Measurements from ENCODE around the gene SLC12A8. TPM values are rescaled to one million over a fixed set of nuclear protein-coding genes. Genes with fewer than 3 reads are reported as not detected.

SLC12A8 gene
- total and polyA plus RNA-seq, 2 donors from 2014 or later: 5.4 to 29.1 TPM

GRCh38 chr3:125080077-125080476 is 132.5 kb downstream of the SLC12A8 start:
- Histone ChIP-seq H3K36me3 (ENCODE audit: control insufficient read depth in 2 of 3, insufficient read depth in 3 of 3, low read length in 3 of 3) (no peaks in the 10 kb centered on the region), H3K27me3 (ENCODE audit: control insufficient read depth, insufficient read depth, low read length) (no peaks in the 10 kb centered on the region), H3K27ac (ENCODE audit: low read depth in 2 of 2, low read length in 2 of 2) (no peak overlapping the region), H3K4me3 (ENCODE audit: low read length in 3 of 3) (no peak overlapping the region), H3K9ac (ENCODE audit: low read length in 3 of 3) (no peak overlapping the region), H3K9me3 (ENCODE audit: control insufficient read depth in 2 of 3, insufficient read depth in 1 of 3, low read length in 3 of 3) (no peaks in the 10 kb centered on the region), H3K4me1 (ENCODE audit: control insufficient read depth in 2 of 3, insufficient read depth in 2 of 3, low read depth in 1 of 3, low read length in 3 of 3) (no peaks in the 10 kb centered on the region)
- no peak for TF ChIP-seq CTCF (IDR thresholded peaks at IDR 0.05; ENCODE audit: borderline replicate concordance, extremely low read depth, insufficient read depth)
- intact Hi-C loops (cut with DNase I): no loop called here
- no peak for FAIRE-seq
- no peak for DNase-seq

GRCh38 chr3:125079675-125080045 is 132.9 kb downstream of the SLC12A8 start:
- TF ChIP-seq CTCF (IDR thresholded peaks at IDR 0.05; ENCODE audit: borderline replicate concordance, extremely low read depth, insufficient read depth): no peak
- Histone ChIP-seq H3K27ac (ENCODE audit: low read depth in 2 of 2, low read length in 2 of 2) (no peak overlapping the region), H3K36me3 (ENCODE audit: control insufficient read depth in 2 of 3, insufficient read depth in 3 of 3, low read length in 3 of 3) (no peaks in the 10 kb centered on the region), H3K9ac (ENCODE audit: low read length in 3 of 3) (no peak overlapping the region), H3K9me3 (ENCODE audit: control insufficient read depth in 2 of 3, insufficient read depth in 1 of 3, low read length in 3 of 3) (no peaks in the 10 kb centered on the region), H3K27me3 (ENCODE audit: control insufficient read depth, insufficient read depth, low read length) (no peaks in the 10 kb centered on the region), H3K4me3 (ENCODE audit: low read length in 3 of 3) (no peak overlapping the region), H3K4me1 (ENCODE audit: control insufficient read depth in 2 of 3, insufficient read depth in 2 of 3, low read depth in 1 of 3, low read length in 3 of 3) (no peaks in the 10 kb centered on the region)
- FAIRE-seq (no peak), DNase-seq (no peak)
- intact Hi-C loops (cut with DNase I): no loop called here

- Histone ChIP-seq H3K27me3 (ENCODE audit: control insufficient read depth, insufficient read depth, low read length) (no peaks in the 10 kb centered on the region), H3K9me3 (ENCODE audit: control insufficient read depth in 2 of 3, insufficient read depth in 1 of 3, low read length in 3 of 3) (no peaks in the 10 kb centered on the region), H3K36me3 (ENCODE audit: control insufficient read depth in 2 of 3, insufficient read depth in 3 of 3, low read length in 3 of 3) (no peaks in the 10 kb centered on the region), H3K4me3 (ENCODE audit: low read length in 3 of 3) (no peak overlapping the region), H3K4me1 (ENCODE audit: control insufficient read depth in 2 of 3, insufficient read depth in 2 of 3, low read depth in 1 of 3, low read length in 3 of 3) (no peaks in the 10 kb centered on the region), H3K9ac (ENCODE audit: low read length in 3 of 3) (no peak overlapping the region), H3K27ac (ENCODE audit: low read depth in 2 of 2, low read length in 2 of 2) (no peak overlapping the region)
- intact Hi-C loops (cut with DNase I): no loop called here
- FAIRE-seq (no peak), DNase-seq (no peak)
- TF ChIP-seq CTCF (IDR thresholded peaks at IDR 0.05; ENCODE audit: borderline replicate concordance, extremely low read depth, insufficient read depth): no peak
Observed at GRCh38 chr3:125078951-125079674, 133.4 kb downstream of the SLC12A8 start.

GRCh38 chr3:125077864-125078263 is 134.7 kb downstream of the SLC12A8 start:
- Histone ChIP-seq H3K36me3 (ENCODE audit: control insufficient read depth in 2 of 3, insufficient read depth in 3 of 3, low read length in 3 of 3) (no peaks in the 10 kb centered on the region), H3K9ac (ENCODE audit: low read length in 3 of 3) (no peak overlapping the region), H3K27me3 (ENCODE audit: control insufficient read depth, insufficient read depth, low read length) (no peaks in the 10 kb centered on the region), H3K4me1 (ENCODE audit: control insufficient read depth in 2 of 3, insufficient read depth in 2 of 3, low read depth in 1 of 3, low read length in 3 of 3) (no peaks in the 10 kb centered on the region), H3K9me3 (ENCODE audit: control insufficient read depth in 2 of 3, insufficient read depth in 1 of 3, low read length in 3 of 3) (no peaks in the 10 kb centered on the region), H3K27ac (ENCODE audit: low read depth in 2 of 2, low read length in 2 of 2) (no peak overlapping the region), H3K4me3 (ENCODE audit: low read length in 3 of 3) (no peak overlapping the region)
- FAIRE-seq: no peak
- no peak for DNase-seq
- no peak for TF ChIP-seq CTCF (IDR thresholded peaks at IDR 0.05; ENCODE audit: borderline replicate concordance, extremely low read depth, insufficient read depth)
- intact Hi-C loops (cut with DNase I): no loop called here

Measured in kidney (tissue), 14 donors.